ENCODE data around the gene CYFIP2.
A peak's percentile ranks its signal among the peaks of the same experiment; 100 is the strongest.

The CYFIP2 gene

GRCh38 chr5:157327771-157328170 is 61.8 kb downstream of the CYFIP2 start:
- no peak for DNase-seq

DNA sequence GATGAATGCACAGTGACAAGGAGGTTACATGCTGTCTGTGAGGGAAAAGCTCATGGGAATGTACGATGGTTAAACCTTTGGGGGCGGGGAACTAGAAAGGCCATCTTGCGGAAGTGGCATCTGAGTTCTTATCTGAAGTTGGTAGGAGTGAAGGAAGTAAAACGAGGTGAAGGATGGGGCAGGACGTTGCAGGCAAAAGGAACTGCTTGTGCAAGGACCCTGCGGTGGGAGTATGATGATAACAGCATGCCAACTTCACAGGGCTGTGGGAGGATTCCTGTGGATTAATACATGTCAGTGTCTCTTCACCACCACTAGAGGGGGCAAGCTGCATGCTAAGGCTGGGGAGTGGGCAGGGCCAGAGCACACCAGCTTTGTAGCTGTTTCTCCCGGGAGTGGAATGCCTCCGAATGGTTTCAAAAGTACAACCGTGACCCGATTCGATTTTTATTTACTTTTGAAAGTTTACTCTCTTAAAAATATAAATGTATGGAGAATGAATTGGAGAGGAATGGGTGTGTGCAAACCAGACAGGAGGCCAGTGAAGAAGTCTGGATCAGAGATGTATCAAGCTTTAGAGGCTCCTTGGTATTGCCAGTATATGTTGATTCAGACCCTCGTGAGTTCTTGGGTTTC is 62.5 kb downstream of the CYFIP2 start:
- peak; percentile 82 for DNase-seq

DNA sequence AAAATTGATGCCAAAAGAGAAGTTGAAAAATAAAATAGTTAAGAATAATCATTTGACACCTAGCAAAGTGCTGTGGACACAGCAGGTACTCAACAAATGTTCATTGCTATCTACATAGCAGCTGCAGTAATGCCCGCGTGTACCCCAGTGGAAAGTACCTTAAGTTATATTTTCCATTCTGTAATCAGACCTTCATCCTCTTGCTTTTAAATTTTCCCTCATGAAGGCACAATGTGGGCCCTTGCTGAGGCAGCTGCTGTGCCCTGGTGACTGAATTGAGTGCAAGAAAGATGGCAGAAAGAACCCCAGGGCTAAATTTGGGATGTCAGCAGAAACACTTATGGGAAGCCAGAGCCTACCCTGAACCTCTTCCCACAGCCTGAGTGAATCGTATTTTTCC is 65.9 kb downstream of the CYFIP2 start:
- no peak for DNase-seq

DNA sequence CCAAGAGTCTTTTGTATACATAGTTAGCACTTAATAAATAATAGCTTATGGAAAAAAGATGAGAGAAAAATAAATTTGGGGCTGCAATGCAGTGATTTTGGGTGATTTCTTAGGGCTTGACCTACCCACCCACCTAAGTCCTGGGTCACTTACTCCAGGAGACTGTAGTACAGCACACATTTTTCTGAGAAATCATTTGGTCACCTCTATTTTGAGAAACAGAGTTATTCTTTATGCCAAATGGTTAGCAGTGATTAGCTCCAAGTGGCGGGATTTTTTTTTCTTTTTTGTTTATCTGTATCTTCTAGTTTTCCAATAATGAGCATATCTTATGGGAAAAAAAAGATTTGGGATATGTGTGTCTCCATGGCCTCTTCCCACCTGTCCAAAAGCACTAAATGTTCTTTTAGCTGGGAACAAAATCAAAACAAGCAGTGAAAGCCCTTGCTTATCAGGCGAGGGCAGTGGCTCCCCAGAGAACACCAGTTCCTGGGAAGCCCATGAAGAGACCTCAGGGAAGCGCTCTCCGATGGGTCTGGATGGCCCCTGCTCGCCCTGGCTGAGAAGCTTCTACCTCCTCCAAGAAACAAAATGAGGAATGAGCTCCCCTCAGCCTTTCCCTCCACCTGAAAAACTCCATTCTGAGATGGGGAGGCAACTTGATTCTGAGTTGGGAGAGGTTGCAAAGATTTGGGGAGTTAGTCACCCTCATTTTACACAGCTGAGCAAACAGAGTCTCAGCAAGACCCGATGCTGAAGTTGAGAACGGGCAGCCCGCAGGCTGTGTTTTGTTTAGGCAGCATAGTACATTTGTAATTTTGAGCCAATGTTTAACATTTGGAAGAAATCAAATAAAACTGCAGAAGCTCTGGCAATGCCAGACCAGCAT is 69.9 kb downstream of the CYFIP2 start:
- peak; percentile 41 for DNase-seq

DNA sequence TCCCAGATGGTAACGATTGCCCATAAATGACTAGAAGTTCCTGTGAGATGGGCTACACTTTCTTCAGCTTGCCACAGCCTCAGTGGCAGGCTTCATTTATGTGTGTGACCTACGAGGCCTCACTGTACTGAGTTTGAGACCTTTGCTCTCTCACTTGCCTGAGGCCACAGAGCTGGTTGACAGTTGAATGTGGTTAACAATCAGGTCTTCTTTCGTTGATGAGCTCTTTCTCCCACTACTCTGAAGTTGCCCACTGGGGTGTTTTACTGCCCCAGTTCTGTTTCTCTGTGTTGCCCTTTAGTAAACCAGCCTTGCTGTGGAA is 70.5 kb downstream of the CYFIP2 start:
- no peak for DNase-seq

- DNase-seq = no peak
Observed at GRCh38 chr5:157339409-157339808, 73.5 kb downstream of the CYFIP2 start.

- DNase-seq = peak; percentile 21
Observed at GRCh38 chr5:157342822-157343402, 77.0 kb downstream of the CYFIP2 start.

DNA sequence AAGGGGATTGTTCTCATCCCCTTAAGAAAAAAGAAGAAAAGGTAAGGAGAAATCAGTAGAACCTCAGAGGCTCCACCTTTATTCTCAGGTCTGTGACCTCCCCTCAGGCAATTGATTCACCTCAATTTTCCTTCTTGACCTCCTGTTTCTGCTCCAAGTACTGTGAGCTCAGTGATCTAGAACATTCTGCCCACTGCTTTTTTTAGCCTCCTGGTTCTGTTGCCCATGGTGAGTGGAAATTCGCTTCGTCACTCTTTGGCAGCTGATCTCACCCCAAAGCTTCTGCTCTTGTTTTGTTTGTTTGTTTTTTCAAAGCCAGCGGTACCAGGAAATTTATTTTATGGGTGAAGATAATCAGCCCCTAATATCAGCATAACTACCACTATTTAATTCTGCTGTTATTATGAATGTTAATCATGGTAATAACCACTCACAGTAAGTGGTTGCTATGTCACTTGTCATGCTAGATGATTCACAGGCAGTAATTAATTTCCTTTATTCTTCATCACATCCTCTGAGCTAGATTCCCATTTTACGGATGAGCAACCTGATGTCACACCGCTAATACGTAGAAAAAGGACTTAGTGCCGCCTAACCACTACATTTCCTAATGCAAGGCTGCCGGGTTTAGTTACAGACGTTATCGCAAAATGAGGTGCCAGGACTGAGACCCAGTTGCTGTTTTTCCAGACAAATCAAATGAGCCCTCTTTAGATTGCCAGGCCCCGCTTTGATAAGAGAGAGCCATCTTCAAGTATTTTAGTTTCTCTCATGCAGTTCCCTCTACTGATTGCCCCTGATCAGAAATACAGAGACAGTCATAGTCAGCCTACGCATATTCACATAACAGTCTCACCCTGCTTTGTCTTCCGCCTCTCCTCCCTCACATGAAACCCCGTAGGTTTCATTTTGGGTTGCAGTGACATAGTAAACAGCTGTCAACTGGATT is 78.2 kb downstream of the CYFIP2 start:
- no peak for DNase-seq

DNA sequence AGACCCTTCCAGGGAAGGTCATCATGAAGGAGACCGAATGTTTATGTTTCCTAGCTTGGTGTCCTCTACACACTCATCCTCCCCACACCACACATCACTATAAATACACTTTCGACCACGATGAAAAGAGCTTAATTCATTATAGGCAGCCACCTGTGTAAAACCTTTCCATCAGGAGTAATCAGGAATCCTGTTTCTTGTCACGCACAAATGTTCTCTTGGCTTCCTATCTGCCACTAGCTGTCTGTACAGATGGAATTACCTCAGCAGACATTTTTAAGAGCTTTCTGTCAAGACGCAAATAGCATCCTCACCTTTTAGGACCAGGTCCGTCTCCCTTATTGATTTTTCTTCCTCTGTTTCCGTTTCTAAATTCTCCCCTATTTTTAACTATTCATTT is 79.1 kb downstream of the CYFIP2 start:
- DNase-seq = no peak

DNA sequence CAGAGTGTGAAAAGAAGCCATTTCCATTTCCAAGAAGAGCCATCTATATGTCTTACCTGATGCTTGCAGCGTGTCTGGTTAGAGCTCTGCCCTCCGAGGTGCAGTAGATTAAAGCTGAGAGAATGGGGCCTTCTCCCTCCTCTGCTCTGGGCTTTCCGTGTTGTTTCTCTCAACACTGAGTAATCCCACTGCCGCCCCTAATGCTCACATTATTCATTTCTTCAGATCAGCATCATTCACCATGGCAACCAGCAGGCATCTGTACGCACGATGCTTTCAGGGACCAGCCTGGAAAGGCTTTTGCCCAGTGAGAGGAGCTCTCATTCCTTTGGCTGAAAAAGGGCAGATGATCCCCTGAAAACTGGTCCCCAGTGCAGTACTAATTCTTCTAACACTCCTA is 79.6 kb downstream of the CYFIP2 start:
- no peak for DNase-seq

DNA sequence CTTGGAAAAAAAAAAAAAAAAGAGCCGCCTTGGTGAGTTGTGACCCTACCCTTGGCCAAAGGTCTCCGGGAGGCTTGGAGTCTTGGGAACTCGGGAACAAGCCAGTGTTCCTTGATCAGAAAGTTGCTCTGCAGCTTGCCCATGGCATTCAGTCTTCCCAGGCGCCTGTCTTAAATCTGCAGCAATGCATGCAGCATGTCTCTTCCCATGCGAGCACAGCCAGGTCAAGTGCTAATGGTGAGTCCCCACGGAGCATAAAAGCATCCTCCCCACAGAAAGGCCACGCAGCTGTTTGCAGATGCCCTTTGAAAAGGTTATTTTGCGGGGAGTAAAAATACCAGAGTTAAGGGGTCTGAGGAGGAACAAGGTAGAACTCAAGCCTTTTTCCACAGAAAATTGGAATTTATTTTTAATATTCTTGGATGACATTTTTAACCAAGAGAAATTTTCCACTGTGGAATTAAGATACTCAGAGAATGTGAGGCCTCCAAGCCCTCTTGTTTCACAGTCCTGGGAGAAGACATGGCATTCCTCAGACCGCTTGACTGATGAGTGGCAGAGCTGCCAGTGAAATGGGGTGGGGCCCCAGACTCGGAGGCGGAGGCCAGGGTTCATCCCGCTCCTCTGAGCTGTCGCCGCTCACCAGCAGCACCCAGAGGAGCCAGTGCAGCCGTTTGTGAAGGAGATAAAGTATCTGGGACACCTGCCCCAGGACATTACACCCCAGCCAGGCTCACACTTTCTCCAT is 81.6 kb downstream of the CYFIP2 start:
- DNase-seq = no peak

- no peak for DNase-seq
Observed at GRCh38 chr5:157348049-157348400, 82.1 kb downstream of the CYFIP2 start.

DNA sequence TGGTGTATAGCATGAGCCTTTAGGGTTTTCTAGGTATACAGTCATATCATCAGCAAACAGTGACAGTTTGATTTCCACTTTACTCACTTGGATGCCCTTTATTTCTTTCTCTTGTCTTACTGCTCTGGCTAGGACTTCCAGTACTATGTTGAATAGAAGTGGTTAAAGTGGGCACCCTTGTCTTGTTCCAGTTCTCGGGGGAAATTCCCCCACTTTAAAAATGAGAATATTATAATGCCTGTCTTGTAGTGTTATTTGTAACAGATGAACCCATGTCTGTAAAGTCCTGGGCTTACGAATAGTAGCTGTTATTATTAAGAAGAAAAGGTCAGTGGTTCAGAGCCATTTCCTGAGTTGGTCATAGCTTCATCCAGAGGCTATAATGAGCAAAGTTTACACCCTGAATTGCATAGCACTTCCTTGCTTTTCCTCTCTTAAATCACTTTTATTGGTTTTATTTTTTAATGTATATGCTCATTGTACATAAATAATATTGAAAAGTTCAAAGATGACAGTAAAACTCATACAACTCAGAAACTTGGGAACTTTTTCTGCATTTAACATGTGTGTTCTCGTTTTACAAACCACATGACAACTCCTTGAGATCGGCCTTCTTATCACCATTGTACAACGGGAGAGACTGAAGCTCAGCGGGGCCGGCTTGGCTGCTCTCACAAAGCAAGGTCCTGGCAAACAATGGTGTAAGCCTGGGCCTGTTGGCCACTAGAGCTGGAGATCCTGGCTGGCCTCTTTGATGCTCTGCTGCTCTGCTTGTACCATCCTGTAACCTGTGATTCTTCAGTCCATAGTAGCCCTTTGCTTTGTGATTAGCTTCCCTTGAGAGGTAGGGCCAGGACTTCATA is 85.2 kb downstream of the CYFIP2 start:
- DNase-seq = no peak

- DNase-seq = no peak
Observed at GRCh38 chr5:157351802-157352092, 85.8 kb downstream of the CYFIP2 start.

DNA sequence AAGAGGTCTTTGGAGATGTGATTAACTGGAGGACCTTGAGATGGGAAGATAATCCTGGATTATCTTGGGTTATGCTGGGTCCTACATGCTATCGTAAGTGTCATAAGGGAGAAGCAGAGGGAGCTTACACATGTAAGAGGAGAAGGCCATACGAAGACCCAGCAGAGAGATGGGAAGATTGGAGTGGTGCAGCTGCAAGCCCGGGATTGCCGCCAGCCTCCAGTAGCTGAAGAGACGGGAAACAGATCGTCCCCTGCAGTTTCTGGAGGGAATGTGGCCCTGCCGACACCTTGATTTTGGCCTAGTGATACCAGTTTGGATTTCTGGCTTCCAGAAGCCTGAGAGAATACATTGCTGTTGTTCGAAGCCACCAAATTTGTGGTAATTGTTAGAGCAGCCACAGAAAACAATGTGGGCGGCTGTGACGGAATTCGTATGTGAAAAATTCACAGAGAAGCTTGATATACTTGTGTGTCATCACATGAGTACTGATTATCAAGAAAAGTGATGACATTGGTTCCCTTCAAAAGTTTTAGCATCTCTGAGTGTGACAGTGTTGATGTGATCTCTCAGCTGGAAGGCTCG is 86.9 kb downstream of the CYFIP2 start:
- no peak for DNase-seq

DNA sequence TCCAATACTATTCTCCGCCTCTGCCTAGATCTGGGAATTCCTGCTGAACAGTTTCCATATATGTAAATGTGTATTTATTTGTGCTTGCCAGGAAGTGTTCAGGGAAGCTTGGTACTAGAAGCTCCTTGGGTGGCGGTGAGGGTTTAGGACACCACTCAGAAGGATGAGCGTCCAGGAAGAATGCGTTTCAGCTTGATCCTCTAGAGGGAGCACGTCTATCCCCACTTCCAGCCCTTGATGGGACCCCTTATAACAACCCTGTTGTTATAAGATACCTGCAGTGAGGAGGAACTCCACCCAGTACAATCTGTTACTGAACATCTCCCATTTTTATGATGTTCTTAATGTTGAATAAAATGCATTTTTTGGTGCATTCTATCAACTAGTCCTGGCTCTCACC is 88.9 kb downstream of the CYFIP2 start:
- DNase-seq = peak; percentile 16

DNA sequence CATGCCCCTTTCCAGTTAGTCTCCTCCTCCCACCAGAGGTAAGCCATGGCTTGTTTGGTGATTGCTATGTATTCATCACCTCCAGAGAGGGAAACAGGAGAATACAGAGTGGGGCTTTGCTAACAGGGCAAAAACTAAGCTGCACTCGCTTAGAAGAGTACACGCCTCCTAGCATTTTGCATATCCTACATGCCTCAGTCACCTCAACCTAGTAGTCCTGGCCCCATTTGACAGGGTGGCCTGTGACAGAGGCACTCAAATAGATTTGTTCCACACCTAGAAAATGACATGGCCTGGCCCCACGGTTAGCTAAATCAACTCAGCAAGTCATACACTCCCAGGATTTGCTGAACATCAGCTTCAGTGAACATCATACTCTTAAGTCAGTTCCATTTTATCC is 90.7 kb downstream of the CYFIP2 start:
- no peak for DNase-seq

DNA sequence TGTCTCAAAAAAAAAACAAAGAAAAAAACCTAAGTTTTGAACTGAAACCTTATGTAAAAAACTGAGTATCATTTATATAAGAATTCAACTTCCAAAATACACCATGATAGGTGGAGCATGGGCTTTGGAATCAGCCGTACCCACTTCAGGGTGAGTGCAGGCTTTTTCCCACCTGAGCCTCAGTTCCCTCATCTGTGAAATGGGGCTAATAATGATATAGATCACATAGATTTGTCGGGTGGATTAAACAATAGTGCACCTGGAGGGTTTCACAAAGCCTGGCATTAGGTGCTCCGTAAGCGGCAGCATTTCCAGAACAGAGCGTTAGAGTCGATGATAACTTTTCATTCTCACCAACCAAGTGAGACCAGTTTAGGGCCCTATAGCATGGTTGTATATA is 91.9 kb downstream of the CYFIP2 start:
- no peak for DNase-seq

DNA sequence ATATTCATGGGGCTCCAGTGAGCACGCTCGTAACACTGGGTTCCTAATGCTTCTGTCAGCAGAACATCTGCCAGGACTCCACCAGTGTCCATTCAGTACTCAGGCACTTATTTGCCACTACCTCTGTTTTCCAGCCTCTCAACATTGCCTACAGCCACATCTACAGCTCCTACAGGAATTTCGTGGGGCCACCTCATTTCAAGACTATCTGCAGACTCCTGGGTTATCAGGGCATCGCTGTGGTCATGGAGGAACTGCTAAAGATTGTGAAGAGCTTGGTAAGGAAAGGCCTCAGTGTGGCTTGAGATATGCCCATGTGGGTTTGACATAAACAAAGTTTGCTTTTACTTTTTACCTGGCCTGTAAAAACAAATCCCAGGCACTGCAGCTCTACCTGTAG is 92.9 kb downstream of the CYFIP2 start:
- DNase-seq = no peak

- DNase-seq = peak; percentile 20
Observed at GRCh38 chr5:157359356-157360055, 93.6 kb downstream of the CYFIP2 start.

DNA sequence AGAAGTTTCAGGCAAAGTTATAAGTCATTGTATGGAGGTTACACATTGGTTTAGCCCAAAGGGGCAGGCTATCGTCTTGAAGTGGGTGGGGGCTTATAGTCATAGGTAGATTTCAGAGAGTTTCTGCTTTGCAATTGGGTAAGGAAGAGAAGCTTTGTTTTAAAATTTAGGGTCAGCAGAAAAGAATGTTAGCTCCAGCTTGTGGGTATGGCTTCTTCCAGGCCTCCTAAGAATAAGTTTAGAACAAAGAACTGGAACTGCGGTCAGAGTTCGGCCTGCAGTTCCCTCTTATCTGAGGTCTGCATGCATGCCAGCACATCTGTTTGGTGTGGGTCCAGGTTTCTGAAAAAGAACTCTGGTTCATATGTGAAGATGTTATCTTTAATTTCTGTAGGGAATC is 96.1 kb downstream of the CYFIP2 start:
- DNase-seq = peak; percentile 71

All from fibroblast of upper back skin (primary cell).